HG03432 (cell line): Measurements from ENCODE around the gene ABCF3.
"Not testable (repeated sequence)": the region's sequence is repeated elsewhere in the genome, so short reads cannot be mapped to it uniquely, and the experiment has no call there.

ENCODE experiments used
- ATAC-seq: cut with Tn5 transposase; IDR thresholded peaks from one replicate; pipeline ENCODE4 v1.9.1; 2021; ENCODE audit warnings: mild to moderate bottlenecking, moderate library complexity; ENCODE audit not compliant: unreplicated experiment

ABCF3 gene

DNA sequence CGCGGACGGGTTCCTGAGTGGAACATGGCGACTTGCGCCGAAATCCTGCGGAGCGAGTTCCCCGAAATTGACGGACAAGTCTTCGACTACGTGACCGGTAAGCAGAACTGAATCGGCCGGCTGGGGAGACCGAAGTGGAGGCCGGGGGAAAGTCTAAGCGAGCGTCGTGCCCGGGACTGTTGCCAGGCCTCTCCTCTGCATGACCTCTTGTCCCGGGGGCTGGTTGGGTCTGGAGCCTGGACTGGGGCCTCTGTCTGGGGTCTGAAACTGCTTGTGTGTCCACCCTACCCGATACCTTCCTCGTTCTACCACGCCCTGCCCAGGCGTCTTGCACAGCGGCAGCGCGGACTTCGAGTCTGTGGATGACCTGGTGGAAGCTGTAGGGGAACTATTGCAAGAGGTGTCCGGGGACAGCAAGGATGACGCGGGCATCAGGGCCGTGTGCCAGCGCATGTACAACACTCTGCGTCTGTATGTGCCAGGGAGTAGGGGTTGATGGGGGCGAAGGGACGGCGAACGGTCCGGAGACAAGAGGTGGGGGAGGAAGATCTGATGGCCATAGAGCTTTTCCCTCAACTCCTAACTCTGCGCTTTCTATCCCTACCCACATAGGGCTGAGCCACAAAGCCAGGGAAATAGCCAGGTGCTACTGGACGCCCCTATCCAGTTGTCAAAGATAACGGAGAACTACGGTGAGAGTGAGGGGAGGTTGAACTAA lies at the start of gene ABCF3:
Gene ABCF3, plus strand, starts transcription at position 16 of the 718 bp plus-strand sequence. Its CDS starts 9 bp downstream, at position 25.
- ATAC-seq: peak; percentile 29

GRCh38 chr3:184140436-184140835 lies 45.6 kb upstream of the ABCF3 start:
- ATAC-seq: no peak

DNA sequence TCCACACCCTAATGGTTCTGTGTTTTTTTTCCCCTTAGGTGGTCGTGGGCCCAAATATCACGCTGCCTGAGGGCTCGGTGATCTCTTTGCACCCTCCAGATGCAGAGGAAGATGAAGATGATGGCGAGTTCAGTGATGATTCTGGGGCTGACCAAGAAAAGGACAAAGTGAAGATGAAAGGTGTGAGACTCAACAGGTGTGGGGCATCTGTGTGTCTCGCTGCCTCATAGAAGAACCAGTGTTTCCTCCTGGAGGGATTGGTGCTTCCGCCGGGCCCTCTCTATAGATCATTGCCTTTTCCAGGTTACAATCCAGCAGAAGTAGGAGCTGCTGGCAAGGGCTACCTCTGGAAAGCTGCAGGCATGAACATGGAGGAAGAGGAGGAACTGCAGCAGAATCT lies 43.8 kb upstream of the ABCF3 start:
- ATAC-seq: no peak

- ATAC-seq: no peak
These were observed 42.7 kb upstream of the ABCF3 start for GRCh38 chr3:184143327-184143726.

- no peak for ATAC-seq
These were observed 41.5 kb upstream of the ABCF3 start for GRCh38 chr3:184144505-184144904.

GRCh38 chr3:184145111-184145524 lies 40.9 kb upstream of the ABCF3 start:
- no peak for ATAC-seq

DNA sequence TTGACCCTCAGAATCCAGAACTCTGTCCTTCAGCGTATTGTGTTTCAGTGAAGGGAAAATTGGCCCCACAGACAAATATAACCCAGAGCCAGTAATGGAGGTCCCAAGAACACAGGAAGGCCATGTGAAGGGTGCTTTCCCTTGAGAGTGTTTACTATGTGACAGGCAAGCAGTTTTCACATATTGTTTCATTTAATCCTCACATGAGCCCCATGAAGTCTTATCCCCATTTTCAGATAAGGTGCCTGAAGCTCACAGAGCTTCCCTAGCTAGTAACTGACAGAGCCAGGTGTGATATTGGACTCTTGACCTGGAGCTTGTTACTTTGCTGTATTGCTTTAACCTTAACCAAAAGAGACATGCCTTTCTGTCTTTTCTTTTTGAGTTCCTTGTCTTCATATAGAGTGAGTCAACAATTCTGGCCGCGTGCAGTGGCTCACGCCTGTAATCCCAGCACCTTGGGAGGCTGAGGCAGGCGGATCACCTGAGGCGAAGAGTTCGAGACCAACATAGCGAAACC lies 40.2 kb upstream of the ABCF3 start:
- ATAC-seq: no peak

DNA sequence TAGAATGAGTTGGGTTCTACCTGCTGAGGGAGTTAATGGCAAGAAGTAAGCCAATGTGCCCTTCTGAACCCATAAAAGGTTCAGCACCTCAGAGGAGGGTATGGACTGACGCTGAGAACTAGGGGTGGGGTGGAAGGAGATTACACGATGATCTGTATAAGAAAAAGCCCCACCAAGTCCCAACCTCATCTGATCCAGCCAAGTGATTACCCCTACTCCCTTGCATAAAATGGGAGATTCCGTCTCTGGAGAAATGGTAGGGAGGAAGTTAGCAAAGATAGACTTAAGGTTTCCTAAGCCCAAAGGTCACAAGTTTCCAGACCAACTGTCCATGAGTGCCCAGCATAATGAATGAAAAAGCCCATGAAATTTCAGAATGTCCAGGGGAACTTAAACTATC lies 37.9 kb upstream of the ABCF3 start:
- no peak for ATAC-seq

- ATAC-seq: no peak
These were observed 36.9 kb upstream of the ABCF3 start for GRCh38 chr3:184149123-184149522.

- not testable (repeated sequence) for ATAC-seq
These were observed 36.2 kb upstream of the ABCF3 start for GRCh38 chr3:184149770-184150169.

GRCh38 chr3:184154885-184155643 lies 30.9 kb upstream of the ABCF3 start, which contains the start of gene DVL3:
DVL3 (plus strand) TSS chr3:184155377; CDS start chr3:184155636, 259 bp downstream.
- ATAC-seq: peak; percentile 83

DNA sequence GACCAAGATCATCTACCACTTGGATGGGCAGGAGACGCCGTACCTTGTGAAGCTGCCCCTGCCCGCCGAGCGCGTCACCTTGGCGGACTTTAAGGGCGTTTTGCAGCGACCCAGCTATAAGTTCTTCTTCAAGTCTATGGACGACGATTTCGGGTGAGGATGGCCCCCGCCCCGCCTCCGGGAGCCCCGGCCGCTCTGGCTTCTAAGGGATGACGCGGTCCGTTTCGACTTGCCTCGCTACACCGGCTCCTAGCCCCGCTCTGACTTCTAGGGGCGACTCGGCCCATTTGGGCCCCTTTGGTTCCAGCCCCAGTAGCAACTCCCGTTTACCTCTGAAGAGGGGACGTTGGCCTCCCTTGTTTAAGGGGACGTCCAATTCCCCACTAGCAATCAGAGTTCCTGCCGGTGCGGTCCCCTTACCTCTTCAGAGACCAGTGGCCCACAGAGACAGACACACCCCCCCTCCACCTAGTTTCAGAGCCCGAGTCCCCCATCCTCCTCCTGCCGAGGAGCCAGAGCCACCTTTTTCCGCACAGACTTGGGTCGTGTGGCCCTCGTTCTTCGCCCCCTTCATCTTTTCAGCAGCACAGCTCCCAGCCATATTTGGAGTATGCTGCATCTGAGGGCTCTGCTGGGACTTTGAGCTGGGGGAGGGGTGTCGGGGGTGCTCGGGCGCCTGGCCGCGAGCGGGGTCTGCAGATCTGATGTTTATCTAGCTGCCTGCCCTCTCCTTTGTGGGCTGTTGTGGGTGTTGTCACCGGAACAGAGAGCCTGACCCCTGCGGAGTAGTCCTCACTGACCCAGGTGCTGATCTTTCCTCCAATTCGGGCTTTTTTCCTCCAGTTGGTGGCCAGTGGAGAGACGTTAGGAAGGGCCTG lies 30.1 kb upstream of the ABCF3 start:
- peak; percentile 29 for ATAC-seq

DNA sequence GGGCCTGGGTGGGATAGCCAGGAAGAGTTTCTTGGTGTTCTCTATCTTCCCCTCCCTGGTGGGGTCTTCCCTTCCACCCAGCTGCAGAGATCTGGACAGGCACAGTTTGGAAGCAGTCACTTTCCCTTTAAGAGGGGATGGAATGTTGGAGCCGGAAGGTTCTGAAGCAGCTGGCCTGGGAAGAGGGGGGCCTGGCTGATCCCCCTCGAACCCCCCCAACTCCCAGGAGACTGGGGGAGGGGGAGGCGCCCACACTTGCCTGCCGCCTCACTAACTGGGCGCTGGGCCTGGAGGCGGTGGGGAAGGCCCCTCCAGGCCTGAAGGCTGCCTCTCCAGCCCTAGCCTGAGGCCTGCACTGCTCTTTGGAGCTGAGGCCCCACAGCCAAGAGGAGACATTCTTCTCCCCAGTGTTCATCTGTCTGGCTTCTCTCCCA lies 29.5 kb upstream of the ABCF3 start:
- ATAC-seq: peak; percentile 20

- ATAC-seq: no peak
These were observed 28.8 kb upstream of the ABCF3 start for GRCh38 chr3:184157206-184157605.

DNA sequence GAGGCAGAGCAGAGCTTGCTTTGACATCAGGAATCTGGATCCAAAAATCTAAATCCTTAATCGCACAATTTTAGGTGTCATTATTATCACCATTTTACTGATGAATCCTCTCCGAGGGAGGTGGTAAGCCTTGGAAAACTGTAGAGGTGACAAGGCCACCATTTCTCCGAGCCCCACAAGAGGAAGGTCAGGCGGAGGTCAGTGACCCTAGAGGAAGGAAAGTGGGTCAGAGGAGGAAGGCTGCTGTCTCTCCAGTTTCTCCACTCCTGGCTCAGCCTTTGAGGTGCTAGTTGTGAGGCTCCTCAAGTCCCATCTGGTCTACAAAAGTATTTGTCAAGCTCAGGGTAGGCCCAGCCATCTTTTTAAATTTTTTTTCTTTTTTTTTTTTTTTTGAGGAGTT lies 27.6 kb upstream of the ABCF3 start:
- no peak for ATAC-seq

DNA sequence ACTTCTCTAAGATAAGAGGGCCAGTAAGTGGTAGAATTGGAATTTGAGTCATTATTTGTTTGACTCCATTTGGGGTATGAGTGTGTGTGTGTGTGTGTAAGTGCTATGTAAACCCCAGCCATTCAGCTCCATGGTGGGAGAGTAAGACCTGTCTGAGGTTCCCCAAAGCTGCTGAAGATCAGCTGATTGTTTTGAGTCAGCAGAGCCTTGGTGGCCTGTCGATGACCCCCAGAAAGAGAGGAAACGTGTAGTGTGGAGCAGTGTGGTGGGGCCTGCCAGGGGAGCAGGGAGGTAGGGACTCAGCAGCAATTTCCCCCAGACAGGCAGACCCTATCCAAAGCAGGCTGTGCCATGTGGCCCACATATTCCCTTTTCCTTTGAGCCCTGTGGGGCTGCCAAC lies 25.5 kb upstream of the ABCF3 start:
- peak; percentile 57 for ATAC-seq

DNA sequence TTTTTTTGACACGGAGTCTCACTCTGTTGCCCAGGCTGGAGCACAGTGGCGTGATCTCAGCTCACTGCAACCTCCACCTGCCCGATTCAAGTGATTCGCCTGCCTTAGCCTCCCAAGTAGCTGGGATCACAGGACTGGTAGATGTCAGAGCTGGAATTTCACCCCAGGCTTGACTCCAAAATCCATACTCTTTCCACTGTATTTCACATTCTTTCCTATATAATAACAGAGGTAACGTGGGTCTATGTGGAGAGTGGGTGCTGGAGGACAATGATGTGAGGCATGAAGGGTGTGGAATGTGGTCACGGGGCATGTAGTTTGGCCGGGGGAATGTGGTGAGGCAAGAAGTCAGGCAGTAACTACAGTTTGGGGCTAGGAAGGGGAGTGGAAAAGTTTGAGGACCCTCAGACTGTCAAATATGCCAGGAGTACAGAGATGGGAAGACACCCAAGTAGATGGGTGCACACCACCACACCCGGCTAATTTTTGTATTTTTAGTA lies 23.4 kb upstream of the ABCF3 start:
- not testable (repeated sequence) for ATAC-seq

DNA sequence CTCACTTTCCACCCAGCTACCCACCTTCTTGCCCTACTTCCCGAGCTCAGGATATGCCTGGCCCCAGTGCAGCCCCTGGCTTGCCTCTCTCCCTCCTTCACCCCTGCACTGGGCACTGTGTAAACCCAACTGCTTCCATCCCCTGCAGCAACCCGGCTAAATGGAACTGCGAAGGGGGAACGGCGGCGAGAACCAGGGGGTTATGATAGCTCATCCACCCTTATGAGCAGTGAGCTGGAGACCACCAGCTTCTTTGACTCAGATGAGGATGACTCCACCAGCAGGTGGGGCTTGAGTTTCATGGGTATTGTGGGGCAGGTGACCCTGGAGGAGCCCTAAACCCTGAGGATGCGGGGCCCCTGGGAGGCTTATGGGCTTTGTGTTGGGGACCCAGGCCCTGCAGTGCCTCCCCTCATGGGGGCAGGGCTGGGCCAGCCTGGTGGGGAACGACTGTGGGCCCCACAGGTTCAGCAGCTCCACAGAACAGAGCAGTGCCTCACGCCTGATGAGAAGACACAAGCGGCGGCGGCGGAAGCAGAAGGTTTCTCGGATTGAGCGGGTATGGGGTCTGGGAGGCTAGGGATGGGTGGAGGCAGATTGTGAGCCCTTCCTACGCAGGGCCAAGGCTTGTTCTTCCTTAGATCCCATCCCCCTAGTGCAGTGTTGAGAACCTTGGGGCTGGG lies 21.2 kb upstream of the ABCF3 start:
- no peak for ATAC-seq

DNA sequence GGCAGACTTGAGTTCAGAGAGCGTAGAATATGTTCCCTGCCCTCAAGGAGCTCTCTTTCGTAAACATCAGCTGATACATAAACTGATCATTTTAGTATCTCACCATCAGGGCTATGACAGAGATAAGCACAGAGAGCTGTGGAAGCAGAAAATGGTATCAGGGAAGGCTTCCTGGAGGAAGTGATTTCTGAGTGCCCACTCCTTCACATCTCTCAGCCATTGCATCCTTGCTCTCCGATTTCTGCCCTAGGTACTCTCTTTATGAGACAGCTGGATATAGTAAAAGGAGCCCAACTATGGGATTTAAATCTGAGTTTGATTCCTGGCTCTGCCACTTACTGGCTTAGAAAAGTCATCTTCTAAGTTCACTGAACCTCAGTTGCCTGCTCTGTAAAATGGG lies 20.5 kb upstream of the ABCF3 start:
- no peak for ATAC-seq

GRCh38 chr3:184166671-184167070 lies 19.3 kb upstream of the ABCF3 start:
- no peak for ATAC-seq
